GM19239 (cell line): ENCODE results near the gene CXCR4.

Experiments
- DNase-seq: peaks from one replicate; pipeline ENCODE4 v3.0.0; 2011; ENCODE audit warnings: low spot score; ENCODE audit not compliant: insufficient read length
- FAIRE-seq: peaks from 2 replicates; lab custom pipeline; 2011; peaks lifted over from hg19 to GRCh38; lab: Jason Lieb, UNC

Gene CXCR4

GRCh38 chr2:136117909-136118818 lies at the start of gene CXCR4:
Gene CXCR4 (minus strand): TSS chr2:136118149. CDS start chr2:136118060, 89 bp downstream.
- peak; percentile 60 for DNase-seq
- peak; percentile 91 for FAIRE-seq

GRCh38 chr2:136164280-136164776 lies 46.4 kb upstream of the CXCR4 start:
- no peak for DNase-seq
- no peak for FAIRE-seq

- DNase-seq (no peak), FAIRE-seq (no peak)
These were observed 44.5 kb upstream of the CXCR4 start for GRCh38 chr2:136162438-136162837.

GRCh38 chr2:136156411-136156810 lies 38.5 kb upstream of the CXCR4 start:
- FAIRE-seq, result no peak
- DNase-seq, result no peak

GRCh38 chr2:136154384-136154783 lies 36.4 kb upstream of the CXCR4 start:
- FAIRE-seq (peak; percentile 21), DNase-seq (no peak)

- DNase-seq, result no peak
- FAIRE-seq, result no peak
These were observed 33.3 kb upstream of the CXCR4 start for GRCh38 chr2:136151021-136151971.

GRCh38 chr2:136149011-136149410 lies 31.1 kb upstream of the CXCR4 start:
- DNase-seq, result no peak
- FAIRE-seq, result no peak

GRCh38 chr2:136146564-136146963 lies 28.6 kb upstream of the CXCR4 start:
- DNase-seq (no peak), FAIRE-seq (no peak)

GRCh38 chr2:136143603-136144451 lies 25.9 kb upstream of the CXCR4 start:
- DNase-seq (no peak), FAIRE-seq (no peak)

GRCh38 chr2:136141510-136142149 lies 23.7 kb upstream of the CXCR4 start:
- DNase-seq (no peak), FAIRE-seq (no peak)

GRCh38 chr2:136139631-136140030 lies 21.7 kb upstream of the CXCR4 start:
- FAIRE-seq (peak; percentile 89), DNase-seq (no peak)

- DNase-seq (no peak), FAIRE-seq (no peak)
These were observed 20.0 kb upstream of the CXCR4 start for GRCh38 chr2:136137982-136138381.

GRCh38 chr2:136136931-136137330 lies 19.0 kb upstream of the CXCR4 start:
- DNase-seq (no peak), FAIRE-seq (no peak)

GRCh38 chr2:136135921-136136906 lies 18.3 kb upstream of the CXCR4 start:
- no peak for DNase-seq
- peak; percentile 74 for FAIRE-seq

GRCh38 chr2:136135462-136135861 lies 17.5 kb upstream of the CXCR4 start:
- DNase-seq, result no peak
- FAIRE-seq, result peak; percentile 31

- no peak for FAIRE-seq
- DNase-seq, result no peak
These were observed 16.2 kb upstream of the CXCR4 start for GRCh38 chr2:136134126-136134525.

GRCh38 chr2:136133586-136133985 lies 15.6 kb upstream of the CXCR4 start:
- DNase-seq, result no peak
- peak; percentile 78 for FAIRE-seq

- no peak for FAIRE-seq
- DNase-seq, result no peak
These were observed 15.2 kb upstream of the CXCR4 start for GRCh38 chr2:136133176-136133575.
